ENCODE data around the gene ARFGEF2.

- TF ChIP-seq CTCF (IDR thresholded peaks at IDR 0.05; ENCODE audit: borderline replicate concordance, extremely low read depth, low read length, poor library complexity, severe bottlenecking) (no peak), EZH2 (IDR thresholded peaks at IDR 0.05; ENCODE audit: borderline replicate concordance, low read depth, low read length, severe bottlenecking) (no peak)
Measured at GRCh38 chr20:49043000-49043399, 121.5 kb downstream of the ARFGEF2 start.
